GM04503 (cell line): Measurements from ENCODE around the gene PDYN.

Source experiments
- DNase-seq: peaks from one replicate; pipeline ENCODE4 v3.0.0-alpha.2; 2012; ENCODE audit warnings: low read depth

Gene PDYN

DNA sequence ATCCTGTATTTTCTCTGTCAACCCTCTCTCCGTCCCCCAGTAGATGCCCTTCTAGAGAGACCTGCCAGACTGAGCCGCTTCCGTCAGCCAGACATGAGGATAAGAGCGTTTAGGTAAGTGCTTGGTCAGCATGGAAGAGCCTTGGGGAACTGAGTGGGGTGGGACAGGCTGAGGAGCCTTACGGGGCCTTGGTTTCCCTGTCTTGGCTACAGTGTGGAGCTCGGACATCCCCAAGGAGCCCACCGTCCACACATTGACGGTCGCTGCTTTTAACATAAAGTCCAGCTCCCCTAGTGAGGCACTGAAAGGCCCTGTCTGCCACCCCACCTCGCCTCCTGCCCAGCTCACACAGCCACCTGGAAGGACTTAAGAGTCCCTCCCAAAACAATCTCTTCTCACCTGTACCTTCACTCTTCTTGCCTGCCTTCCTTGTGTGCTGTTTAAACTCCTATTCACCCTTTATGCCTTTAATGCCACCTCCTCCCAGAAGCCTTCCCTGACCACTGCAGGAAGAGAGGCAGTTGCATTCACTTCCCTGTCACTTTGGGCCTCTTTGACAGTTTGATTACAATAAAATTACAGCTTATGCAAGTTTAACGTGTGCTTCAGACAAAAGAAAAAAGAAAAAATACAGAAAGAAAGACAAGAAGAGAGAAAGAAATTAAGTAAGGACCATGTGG, 42.3 kb downstream of the PDYN start:
- no peak for DNase-seq

DNA sequence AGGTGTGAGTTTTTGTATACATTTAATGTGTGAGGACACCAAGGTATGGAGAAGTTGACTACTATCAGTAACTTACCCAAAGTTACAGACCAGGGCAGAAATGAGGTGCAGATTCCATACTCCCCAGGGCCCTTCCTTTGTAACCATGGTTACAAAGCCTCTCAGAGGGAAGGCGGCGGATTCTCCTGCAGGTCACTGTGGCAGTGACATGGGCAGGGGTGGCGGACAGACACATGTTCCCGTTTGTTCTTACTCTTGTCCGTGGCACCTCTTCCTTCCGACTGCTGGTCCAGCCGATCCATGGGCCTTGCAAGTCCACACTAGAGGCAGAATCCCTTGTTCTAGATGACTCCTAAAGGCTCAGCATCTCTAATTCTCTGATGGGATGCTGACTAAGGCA, 43.0 kb downstream of the PDYN start:
- no peak for DNase-seq

DNA sequence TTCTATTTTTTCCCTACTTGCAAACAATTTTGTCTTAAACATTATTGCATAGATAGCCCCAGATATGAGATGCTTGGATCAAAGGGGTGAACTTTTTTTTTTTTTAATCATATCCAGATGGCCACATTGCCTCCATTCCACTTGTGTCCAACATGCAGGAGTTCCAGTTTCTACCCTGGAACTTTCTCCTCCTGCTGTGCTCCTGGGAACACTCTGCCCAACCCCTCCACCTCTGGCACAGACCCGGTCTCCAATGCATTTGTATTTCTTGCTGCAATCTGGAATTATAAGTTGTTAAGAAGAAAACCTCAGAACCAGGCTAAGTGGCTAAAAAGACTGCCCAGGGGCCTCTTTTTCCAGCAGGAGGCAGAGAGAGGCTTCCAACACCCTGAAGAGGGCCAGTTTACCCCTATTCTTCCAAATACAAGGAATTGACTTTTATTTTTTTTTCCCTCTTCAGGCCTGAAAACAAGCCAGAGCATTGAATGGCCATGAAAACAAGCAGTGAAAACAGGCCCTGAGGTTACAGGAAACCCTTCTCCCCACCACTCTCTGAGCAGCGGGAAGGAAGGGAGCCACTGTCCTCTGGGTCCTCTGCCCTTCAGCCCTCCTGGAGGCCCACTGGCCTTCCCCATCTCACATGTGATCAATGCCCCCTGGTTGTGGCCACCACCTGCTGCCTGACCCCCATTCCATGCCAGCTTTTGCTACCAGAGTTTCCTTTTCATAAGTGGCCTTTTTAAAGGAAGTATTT, 44.3 kb downstream of the PDYN start:
- DNase-seq: no peak

DNA sequence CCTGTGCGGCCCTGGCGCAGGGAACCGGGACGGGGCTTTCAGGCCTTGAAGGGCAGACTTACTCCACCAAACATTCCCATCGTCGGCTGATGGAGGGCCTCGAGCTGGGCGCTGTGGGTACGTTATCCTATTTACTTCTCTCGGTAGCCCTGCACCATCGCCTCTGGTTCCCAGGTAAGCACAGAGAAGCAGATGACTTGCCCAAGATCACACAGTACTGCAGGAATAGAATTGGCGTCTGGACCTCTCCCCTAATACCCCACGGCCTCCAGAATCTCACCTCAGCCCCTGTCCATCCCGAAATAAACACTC, 46.4 kb downstream of the PDYN start:
- DNase-seq: no peak

DNA sequence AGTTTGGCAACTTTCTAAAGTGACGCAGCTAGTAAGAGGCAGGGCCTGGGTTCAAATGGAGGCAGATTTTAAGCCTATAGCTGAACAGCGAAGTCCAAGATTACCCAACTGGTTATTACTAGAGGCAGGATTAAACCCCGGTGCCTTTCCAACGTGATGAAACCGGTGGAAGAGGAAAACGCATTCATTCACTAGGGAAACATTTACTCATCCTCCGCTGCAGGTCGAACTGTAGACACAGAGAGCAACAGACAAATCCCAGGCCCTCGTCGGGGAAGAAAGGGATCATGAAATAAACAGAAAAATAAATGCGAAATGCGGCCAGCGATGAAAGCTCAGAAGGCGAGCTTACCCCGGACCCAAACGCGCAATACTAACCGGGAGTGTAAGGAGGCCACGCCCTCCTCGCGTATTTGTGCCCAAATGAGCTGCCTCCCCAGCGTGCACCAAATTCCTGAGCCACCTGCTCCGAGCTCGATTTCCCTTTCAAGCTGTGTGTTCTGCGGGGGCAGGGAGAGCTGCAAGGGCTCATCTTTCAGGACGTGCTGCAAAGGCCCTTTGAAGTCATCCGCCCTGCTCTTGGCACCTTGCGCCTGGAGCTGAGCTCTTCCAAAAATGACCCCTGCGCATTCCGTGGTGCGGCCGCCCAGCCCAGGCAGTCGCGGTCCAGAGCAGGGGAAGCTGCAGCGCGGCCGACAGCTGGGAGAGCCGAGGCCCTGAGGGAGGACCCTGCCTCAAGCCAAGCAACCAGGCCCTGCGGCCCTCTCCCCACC, 46.9 kb downstream of the PDYN start:
- DNase-seq: no peak

DNA sequence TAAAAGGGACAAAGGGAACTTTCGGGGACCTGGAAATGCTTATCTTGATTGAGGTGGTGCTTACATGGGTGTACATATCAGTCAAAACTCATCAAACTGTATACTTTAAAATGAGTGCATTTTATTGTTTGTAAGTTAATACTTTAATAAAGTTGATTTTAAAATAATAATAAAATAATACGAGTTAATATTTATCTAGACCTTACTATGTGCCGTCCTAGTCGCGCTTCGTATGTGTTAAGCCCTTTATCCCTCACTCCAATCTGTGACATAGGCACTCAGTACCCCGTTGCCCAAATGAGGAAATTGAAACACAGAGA, 47.5 kb downstream of the PDYN start:
- no peak for DNase-seq

DNA sequence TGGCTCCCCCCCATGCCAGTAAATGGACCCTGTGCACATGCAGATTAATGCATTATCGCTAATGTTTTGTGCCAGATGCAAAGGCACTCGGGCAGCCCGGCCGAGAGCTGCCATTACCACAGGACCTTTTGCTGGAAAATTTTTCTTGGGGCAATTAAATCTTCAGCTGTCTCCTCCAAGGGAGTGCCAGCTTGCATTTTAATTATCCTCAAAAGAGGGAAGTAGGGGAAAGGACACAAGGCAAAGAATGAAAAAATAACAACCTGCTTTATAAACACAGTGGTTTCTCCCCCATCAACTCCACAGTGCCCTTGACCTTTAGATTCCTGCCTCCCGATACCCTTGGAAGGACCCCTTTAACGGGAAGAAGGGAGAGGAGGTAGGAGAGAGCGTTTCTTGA, 48.2 kb downstream of the PDYN start:
- DNase-seq: no peak

DNA sequence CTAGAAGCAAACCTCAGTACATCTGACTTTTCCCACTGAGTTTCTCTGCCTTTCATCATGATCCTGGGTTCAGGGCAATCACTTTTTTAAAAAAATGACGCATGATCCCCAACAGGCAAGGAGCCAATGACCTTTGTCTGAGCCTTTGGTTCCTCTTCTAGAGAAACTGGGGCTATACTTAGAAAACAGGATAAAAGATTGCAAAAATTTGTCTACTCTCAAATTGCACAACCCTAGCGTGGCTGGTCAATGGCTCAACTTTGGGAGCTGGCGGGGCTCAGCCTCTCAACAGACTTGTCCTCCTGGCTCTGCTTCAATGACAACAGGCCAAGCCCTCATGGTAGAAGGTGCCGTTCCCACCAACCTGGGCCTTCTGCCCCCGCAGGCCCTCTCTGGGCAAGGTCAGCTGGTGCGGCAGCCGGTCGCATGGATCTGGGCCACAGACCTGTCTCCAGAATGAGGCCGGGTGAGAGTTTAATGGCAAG, 48.7 kb downstream of the PDYN start:
- DNase-seq: no peak

DNA sequence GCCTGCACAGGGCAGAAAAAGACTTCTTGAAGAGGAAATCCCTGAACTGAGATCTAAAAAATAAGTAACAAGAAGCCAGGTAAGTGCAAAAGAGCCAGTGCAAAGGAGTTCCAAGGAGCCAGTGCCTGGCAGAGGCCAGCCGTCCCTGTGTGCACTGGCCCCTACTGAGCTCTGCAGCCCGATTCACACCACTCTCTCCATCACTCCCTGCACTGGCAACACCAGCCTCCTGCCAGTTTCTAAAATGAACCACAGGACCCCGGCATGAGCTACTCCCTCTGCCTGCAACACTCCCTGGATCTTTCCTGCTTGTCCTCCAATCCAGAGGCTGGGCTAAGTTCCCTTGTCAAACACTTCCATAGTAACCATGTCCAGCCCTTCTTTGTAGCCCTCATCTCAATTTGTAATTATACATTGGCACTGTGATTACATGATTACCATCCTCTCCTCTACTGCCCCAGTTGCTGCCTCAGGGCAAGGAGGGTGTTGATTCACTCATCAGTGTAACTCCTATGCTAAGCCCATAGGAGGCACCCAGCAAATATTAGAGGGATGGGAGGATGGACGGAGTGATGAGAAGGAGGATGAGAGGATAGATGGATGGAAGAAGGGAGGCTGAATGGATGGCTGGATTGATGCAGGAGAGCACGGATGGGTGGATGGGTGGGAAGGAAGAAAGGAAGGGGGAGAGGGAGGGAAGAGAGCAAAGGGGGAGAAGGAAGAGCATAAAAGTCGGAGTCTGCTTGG, 49.3 kb downstream of the PDYN start:
- no peak for DNase-seq

DNA sequence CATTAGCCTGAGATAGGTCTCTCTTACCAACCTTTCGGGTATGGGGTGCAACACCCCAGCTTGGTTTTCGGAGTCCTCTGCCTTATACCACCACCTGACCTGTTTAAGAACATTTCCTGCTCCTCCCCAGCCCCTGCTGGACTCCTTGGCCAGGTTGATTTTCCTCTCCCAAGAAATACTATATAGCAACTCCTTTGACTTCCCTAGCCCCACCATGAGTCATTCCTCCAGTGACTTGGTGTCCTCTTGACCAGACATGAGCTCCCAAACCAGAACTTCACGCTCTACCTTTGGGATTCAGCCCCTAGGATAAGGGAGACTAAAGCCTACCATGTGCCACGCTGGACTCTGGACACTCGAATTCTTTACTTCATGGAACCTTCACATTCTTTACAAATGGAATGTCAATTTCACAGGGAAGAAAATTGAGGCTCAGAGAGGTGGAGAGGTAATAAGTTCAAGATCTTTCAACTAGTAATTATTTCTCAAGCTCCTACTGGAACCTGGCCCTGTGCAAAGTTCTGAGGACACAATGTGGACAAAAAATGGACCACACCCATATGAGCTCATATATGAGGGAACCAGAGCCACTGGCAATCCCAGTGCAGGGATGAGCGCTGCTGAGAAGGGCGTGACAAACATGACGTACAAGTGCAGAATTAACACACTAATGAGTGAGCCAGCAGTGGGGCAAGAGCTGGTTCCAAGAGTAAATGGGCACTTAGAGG, 50.4 kb downstream of the PDYN start:
- DNase-seq: no peak

DNA sequence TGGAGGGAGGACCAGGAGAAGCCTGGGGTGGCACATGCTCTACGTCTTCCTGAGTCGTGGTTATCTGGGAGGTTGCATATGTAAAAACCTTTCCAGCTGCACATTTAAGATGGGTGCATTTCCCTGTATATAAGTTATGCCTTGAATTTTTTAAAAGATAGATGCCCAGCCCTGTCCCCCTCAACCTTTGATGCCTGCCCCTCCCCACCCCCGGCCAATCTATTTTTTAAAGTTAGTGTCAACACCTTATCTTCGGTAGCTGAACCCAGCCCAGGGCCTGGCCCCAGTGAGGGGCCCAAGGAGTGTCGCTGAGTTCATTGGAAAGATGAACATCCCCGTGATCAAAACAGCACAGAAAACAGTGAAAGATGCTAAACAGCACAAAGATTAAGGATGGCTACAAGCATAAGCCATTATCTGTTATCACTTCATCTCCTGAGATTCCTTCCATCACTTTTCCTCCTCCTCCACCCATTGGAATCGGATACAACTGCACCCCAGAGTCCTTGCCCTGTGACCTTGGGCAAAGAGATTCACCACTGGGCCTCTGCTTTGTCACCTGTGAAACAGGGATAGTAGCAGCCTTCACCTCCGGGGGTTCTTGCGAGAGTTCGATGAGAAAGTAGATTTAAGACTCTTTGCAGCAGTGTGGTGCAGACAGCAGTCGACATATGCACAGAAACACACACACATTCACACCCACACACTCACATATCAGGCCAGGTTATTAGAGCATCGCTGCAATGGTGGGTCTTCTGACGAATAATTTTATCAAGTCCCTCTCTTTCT, 51.2 kb downstream of the PDYN start:
- no peak for DNase-seq

DNA sequence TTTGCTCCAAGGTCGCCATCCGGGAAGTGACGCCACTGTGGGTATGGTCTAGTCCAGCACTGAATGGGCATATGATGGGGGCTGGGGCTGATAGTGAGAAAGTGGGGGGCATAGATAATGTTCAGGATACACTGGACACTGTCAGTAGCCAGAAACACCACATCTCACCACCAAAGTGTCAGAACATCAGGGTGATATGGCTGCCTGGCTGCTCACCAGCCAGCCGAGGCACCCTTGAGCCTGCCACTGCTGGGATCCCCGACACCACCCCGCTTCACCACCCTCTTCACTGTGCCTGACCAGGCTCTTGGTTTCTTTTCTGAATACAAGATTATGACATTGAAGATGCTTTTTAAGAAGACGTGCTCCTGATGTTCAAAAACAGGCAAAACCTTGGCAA, 51.8 kb downstream of the PDYN start:
- DNase-seq: no peak

DNA sequence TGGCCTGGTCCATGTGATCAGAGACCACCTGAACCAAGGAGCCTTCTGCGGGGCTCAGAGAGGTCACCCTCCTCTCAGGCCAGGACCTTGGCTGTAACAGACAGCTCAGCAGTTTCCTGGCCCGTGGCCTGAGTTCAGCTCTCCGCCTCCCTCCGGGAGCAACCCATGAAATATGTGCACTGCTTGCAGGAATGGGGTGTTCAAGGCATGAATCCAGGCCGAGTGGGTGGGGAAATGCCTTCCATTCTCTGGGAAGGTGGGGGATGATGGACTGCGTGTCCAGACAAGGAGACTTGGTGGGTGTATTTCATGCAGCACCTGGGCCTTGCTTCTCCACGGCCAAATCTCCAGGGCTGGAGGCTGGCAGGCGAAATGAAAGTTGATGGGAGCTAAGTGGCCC, 52.6 kb downstream of the PDYN start:
- no peak for DNase-seq

DNA sequence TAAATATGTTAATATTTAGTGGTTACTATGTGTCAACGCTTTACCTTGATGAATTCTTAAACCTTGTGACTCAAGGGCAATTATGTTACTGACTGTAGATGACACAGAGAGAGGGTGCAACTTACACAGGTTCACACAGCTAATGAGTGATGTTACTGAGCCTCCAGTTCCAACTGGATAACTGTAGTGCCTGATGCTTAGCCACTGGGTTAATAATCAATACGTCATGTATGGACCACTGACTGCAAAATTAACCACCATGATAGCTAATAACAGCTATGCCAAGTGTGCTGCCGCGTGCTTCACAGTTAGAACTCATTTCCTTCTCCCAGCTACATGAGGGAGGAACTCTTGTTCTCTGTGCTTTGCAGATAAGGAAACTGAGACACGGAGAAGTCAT, 53.3 kb downstream of the PDYN start:
- no peak for DNase-seq

DNA sequence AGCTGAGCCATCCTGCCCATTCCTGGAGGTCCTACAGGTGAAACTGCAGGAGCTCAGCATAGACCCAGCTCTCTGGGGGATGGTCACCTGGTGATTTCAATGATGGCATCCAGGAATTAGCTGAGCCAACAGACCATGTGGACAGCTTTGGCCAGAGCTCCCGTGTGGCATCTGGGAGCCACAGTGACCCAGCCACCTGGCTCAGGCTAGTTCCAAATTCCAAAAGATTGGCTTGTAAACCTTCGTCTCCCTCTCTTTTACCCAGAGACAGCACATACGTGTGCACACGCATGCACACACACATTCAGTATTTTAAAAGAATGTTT, 54.6 kb downstream of the PDYN start:
- DNase-seq: no peak

DNA sequence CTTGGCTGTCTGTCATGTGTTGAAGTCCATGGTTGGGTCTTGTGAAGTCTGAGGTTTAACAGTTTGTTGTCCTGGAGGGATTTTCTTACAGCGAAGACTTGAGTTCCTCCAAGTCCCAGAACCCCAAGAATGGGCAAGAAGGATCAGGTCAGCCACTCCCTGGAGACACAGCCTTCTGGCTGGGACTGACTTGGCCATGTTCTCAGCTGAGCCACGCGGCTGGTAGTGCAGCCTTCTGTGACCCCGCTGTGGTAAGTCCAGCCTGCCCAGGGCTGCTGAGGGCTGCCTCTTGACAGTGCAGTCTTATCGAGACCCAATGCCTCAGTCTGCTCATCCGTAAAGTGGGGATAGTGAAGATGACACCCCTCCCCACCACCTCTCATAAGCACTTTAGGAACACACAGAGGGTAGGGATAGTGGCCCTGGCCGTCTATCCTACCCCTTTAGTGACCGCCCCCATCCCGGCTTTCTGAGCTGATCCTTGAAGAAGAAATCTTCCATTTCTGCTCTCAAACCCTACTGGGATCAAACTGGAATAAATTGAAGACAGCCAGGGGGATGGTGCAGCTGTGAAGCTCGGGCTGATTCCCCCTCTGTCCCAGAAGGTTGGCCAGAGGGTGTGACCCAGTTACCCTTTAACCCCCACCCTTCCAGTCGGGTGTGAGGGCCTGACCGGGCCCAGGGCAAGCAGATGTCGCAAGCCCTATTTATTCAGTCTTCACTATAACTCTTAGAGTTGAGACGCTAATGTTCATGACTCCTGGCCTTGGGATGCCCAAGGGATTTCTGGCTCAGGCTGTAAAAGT, 55.2 kb downstream of the PDYN start:
- DNase-seq: no peak

DNA sequence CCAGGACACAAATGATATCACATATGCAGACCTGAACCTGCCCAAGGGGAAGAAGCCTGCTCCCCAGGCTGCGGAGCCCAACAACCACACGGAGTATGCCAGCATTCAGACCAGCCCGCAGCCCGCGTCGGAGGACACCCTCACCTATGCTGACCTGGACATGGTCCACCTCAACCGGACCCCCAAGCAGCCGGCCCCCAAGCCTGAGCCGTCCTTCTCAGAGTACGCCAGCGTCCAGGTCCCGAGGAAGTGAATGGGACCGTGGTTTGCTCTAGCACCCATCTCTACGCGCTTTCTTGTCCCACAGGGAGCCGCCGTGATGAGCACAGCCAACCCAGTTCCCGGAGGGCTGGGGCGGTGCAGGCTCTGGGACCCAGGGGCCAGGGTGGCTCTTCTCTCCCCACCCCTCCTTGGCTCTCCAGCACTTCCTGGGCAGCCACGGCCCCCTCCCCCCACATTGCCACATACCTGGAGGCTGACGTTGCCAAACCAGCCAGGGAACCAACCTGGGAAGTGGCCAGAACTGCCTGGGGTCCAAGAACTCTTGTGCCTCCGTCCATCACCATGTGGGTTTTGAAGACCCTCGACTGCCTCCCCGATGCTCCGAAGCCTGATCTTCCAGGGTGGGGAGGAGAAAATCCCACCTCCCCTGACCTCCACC, 56.4 kb downstream of the PDYN start:
- DNase-seq: no peak

DNA sequence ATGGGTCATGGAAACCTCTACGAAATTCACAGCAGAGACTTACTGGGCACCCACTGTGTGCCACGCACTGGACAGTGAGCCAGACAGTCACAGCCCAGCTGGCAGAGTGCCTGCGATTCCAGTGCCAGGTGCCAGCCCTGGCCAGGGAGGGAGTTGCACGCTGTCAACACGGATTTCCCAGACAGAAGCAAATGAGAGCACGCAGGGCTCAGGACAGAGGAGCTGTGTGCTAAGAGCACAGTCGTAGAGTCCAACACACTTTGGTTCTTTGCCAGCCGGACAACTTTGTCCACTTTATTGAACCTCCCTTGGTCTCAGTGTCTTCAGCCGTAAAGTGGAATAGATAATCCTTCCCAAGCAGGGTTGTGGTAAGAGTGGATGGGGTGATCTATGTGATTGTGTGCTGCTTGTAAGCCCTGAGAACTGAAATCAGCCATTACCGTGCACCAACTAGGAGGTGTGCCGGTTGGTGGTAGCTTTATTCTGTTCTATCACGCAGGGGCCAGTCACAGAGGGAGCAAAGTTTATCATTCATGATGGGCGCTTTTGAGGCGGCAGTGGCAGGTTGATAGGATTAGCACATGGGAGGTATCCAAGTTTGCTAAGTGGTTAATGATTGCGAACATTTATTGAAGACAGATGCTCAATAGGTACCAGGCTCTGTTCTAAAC, 58.0 kb downstream of the PDYN start:
- DNase-seq: no peak
